Endothelial cell of umbilical vein (primary cell): ENCODE measurements around the gene OR2T34. TPM values are rescaled to one million over a fixed set of nuclear protein-coding genes. Genes with fewer than 3 reads are reported as not detected.

Experiments used
- BruUV-seq: library from RNA; stranded (reverse); fragments of 400-500 nt; replicated peaks from 2 replicates; lab custom pipeline; 2021; lab: Mats Ljungman, UMichigan
- CTCF ChIA-PET: fragments of 300-600, 350-600 bp; sonication (Branson Sonifier 250); formaldehyde crosslinking; loops from one replicate; lab custom pipeline; 2021; ENCODE audit warnings: antibody characterized with exemption, inconsistent platforms; lab: Charles Lee
- POLR2A ChIA-PET: fragments of 300-600, 350-600 bp; sonication (Branson Sonifier 250); formaldehyde crosslinking; loops from one replicate; lab custom pipeline; 2021; ENCODE audit warnings: antibody characterized with exemption, inconsistent platforms; lab: Charles Lee
- DNase-seq: peaks from one replicate; pipeline ENCODE4 v3.0.0-alpha.2; 2011; ENCODE audit warnings: low read depth, low spot score
- FAIRE-seq: peaks from 2 replicates; lab custom pipeline; 2011; peaks lifted over from hg19 to GRCh38; lab: Jason Lieb, UNC
- H2AFZ ChIP-seq: 2 replicates; pipeline ENCODE4 v1.6.0; 2012; ENCODE audit warnings: low read depth, low read length, control low read depth, inconsistent platforms
- H3K27ac ChIP-seq: 2 replicates; pipeline ENCODE4 v1.5.1; 2011; ENCODE audit warnings: low read depth, mild to moderate bottlenecking, control low read depth, low read length, moderate library complexity; ENCODE audit not compliant: insufficient read depth
- H3K27me3 ChIP-seq, 2 experiments: 2 replicates each; pipeline versions ENCODE4 v1.6.0 to v1.6.1; 2011; ENCODE audit warnings: low read length in 2 of 2, mixed read lengths in 1 of 2; ENCODE audit not compliant: control insufficient read depth in 2 of 2, insufficient read depth in 2 of 2
- H3K36me3 ChIP-seq, 2 experiments: 2 replicates in 1 of 2; 3 replicates in 1 of 2; pipeline ENCODE4 v1.5.1; 2011; ENCODE audit warnings: low read length in 2 of 2, mild to moderate bottlenecking in 1 of 2, moderate library complexity in 1 of 2; ENCODE audit not compliant: control insufficient read depth in 2 of 2, insufficient read depth in 2 of 2; ENCODE audit errors: extremely low read depth in 1 of 2
- H3K4me1 ChIP-seq: 3 replicates; pipeline ENCODE4 v1.5.1; 2011; ENCODE audit warnings: mild to moderate bottlenecking, low read length; ENCODE audit not compliant: control insufficient read depth, insufficient read depth; ENCODE audit errors: extremely low read depth
- H3K4me2 ChIP-seq: 2 replicates; pipeline ENCODE4 v1.6.1; 2011; ENCODE audit warnings: low read length, control low read depth, mixed read lengths; ENCODE audit not compliant: insufficient read depth
- H3K4me3 ChIP-seq, 3 experiments: fragments of 200-600 bp in 1 of 3; sonication (generic), shearing (Covaris generic) in 1 of 3; replicated peaks in 1 of 3; 2 replicates each; pipeline ENCODE4 v1.5.1; 2011 to 2016; ENCODE audit warnings: control low read depth in 3 of 3, low read length in 3 of 3, mild to moderate bottlenecking in 2 of 3, inconsistent platforms in 1 of 3, low read depth in 1 of 3, moderate library complexity in 1 of 3; ENCODE audit not compliant: insufficient read depth in 1 of 3
- H3K79me2 ChIP-seq: 2 replicates; pipeline ENCODE4 v1.6.0; 2012; ENCODE audit warnings: low read length, inconsistent platforms; ENCODE audit not compliant: control insufficient read depth, insufficient read depth
- H3K9ac ChIP-seq: replicated peaks from 2 replicates; pipeline ENCODE3; 2011; ENCODE audit warnings: low read length, control low read depth; ENCODE audit not compliant: insufficient read depth; ENCODE audit errors: extremely low read depth
- H3K9me1 ChIP-seq: replicated peaks from 3 replicates; pipeline ENCODE4 v1.6.0; 2011; ENCODE audit warnings: mild to moderate bottlenecking, low read length; ENCODE audit not compliant: control insufficient read depth, insufficient read depth; ENCODE audit errors: extremely low read depth
- H3K9me3 ChIP-seq: replicated peaks from 2 replicates; pipeline ENCODE4 v1.5.1; 2012; ENCODE audit warnings: low read length, inconsistent platforms; ENCODE audit not compliant: control insufficient read depth, insufficient read depth
- H4K20me1 ChIP-seq: replicated peaks from 2 replicates; pipeline ENCODE3; 2011; ENCODE audit warnings: mild to moderate bottlenecking, low read length; ENCODE audit not compliant: control insufficient read depth, insufficient read depth; ENCODE audit errors: extremely low read depth
- EZH2 ChIP-seq: IDR thresholded peaks from 2 replicates; pipeline ENCODE4 v1.6.1; 2012; ENCODE audit warnings: borderline replicate concordance, low read depth, mild to moderate bottlenecking, moderate library complexity, low read length, inconsistent platforms; ENCODE audit not compliant: severe bottlenecking
- GATA2 ChIP-seq: IDR thresholded peaks from 2 replicates; pipeline ENCODE4 v1.7.0; 2011; ENCODE audit warnings: low read depth, mild to moderate bottlenecking, moderate library complexity, mixed read lengths, low read length; ENCODE audit not compliant: insufficient read length, insufficient read depth
- JUN ChIP-seq: IDR thresholded peaks from 2 replicates; pipeline ENCODE4 v1.6.1; 2011; ENCODE audit warnings: borderline replicate concordance, low read depth; ENCODE audit not compliant: insufficient read length, insufficient read depth
- POLR2A ChIP-seq: IDR thresholded peaks from 2 replicates; pipeline ENCODE4 v1.6.1; 2012; ENCODE audit warnings: low read depth, mild to moderate bottlenecking, control low read depth, low read length
- dilution Hi-C: fragments of 300-500 bp; cut with MboI; formaldehyde crosslinking; loops from one replicate; pipeline ENCODE4 v1.15.0; 2019; ENCODE audit warnings: low sequenced_read_pairs; ENCODE audit not compliant: extremely low pct_ligation_motif_present
- intact Hi-C: fragments of 100-400 bp; cut with micrococcal nuclease; formaldehyde crosslinking; loops from one replicate; pipeline ENCODE4 v1.10.0; 2022
- polyA plus RNA-seq, 4 experiments: library from polyadenylated mRNA; depleted of rRNA in 3 of 4; stranded (reverse) in 3 of 4; unstranded in 1 of 4; fragments of >200 nt; gene quantifications; 2 replicates each; pipeline versions ENCODE4 v1.2.1 to v1.2.3, GENCODE V29; 2011 to 2012; ENCODE audit warnings: missing spikeins in 1 of 4
- total RNA-seq: library from RNA; stranded (reverse); gene quantifications from 2 replicates; pipeline ENCODE4 v1.2.3, GENCODE V29; 2021
- TF ChIP-seq, protein P1 (sequence below), 2 donors: IDR thresholded peaks; 1 replicate in 1 of 2; 2 replicates in 1 of 2; pipeline ENCODE4 v1.5.1; 2011; ENCODE audit warnings: low read length in 2 of 2, mild to moderate bottlenecking in 2 of 2, moderate library complexity in 2 of 2, control low read depth in 1 of 2, inconsistent platforms in 1 of 2, low read depth in 1 of 2; ENCODE audit not compliant: insufficient read depth in 1 of 2; ENCODE audit errors: extremely low read depth in 1 of 2

OR2T34 gene
- total and polyA plus RNA-seq, 2 donors (not counting 3 experiments of a cell fraction or from before 2014, with no cell fraction given), result not detected

DNA sequence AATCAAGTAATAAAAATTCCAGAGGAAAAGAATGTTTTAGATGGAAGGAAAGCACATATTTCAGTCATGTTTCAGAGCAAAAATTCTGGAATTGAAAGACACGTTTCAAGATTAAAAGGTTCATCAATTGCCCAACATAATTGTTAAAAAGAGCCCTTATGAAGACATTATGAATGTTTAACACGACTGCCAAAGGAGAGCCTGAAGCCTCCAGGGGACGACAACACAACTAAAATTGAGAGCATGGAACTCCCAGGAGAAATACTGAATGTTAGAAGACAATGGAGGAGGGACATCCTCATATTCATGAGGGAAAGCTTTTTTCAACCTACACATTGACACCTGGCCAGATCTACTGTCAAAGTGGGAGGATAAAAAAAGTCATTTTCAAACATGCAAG lies 44.3 kb upstream of the OR2T34 start:
- no peak overlapping the region for H3K4me2 ChIP-seq
- H3K9me1 ChIP-seq, result no peaks in the 10 kb centered on the region
- no peaks in the 10 kb centered on the region for H3K36me3 ChIP-seq
- no peak overlapping the region for H3K9ac ChIP-seq
- no peaks in the 10 kb centered on the region for H4K20me1 ChIP-seq
- H3K79me2 ChIP-seq, result no peaks in the 10 kb centered on the region
- H3K27ac ChIP-seq, result no peak overlapping the region
- ChIA-PET CTCF (interaction anchor here (1.5 to 2.4 kb wide), 2 partner anchors 188 to 202 kb away, joined by 3 to 6 read pairs; no protein-coding TSS in a partner anchor), POLR2A (no interaction called here)
- DNase-seq, result peak; percentile 36
- no peaks in the 10 kb centered on the region for H3K4me1 ChIP-seq
- H3K9me3 ChIP-seq, result no peaks in the 10 kb centered on the region
- H3K4me3 ChIP-seq, result no peak overlapping the region
- no TSS peak for BruUV-seq
- dilution Hi-C loops (no loop called here), intact Hi-C loops (no loop called here)
- TF ChIP-seq, protein P1, sequence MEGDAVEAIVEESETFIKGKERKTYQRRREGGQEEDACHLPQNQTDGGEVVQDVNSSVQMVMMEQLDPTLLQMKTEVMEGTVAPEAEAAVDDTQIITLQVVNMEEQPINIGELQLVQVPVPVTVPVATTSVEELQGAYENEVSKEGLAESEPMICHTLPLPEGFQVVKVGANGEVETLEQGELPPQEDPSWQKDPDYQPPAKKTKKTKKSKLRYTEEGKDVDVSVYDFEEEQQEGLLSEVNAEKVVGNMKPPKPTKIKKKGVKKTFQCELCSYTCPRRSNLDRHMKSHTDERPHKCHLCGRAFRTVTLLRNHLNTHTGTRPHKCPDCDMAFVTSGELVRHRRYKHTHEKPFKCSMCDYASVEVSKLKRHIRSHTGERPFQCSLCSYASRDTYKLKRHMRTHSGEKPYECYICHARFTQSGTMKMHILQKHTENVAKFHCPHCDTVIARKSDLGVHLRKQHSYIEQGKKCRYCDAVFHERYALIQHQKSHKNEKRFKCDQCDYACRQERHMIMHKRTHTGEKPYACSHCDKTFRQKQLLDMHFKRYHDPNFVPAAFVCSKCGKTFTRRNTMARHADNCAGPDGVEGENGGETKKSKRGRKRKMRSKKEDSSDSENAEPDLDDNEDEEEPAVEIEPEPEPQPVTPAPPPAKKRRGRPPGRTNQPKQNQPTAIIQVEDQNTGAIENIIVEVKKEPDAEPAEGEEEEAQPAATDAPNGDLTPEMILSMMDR (IDR thresholded peaks at IDR 0.05; ENCODE audit: extremely low read depth in 1 of 2, insufficient read depth in 1 of 2, low read depth in 1 of 2, low read length in 2 of 2), result peak; percentile 38 to 45
- TF ChIP-seq EZH2, result no peak
- FAIRE-seq, result no peak
- no peaks in the 10 kb centered on the region for H3K27me3 ChIP-seq
- H2AFZ ChIP-seq, result no peak overlapping the region

DNA sequence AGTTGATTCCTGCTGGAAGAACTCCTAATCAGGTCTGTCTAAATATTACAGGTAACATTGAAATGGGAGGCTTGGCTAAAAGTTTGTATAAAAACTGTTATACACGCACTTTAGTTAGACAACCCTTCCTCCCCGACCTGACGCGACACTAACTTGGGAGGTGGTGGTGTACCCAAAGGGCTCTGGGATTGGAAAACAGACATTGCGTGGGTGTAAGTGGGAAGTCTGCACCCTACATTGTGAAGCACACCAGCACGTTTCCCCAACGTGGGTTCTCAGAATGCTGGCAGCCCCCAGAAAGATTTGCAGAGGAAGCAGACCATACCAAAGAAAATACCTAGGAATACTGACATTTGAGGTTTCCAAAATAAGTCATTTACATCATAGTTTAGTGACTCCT lies 43.6 kb upstream of the OR2T34 start:
- no peak overlapping the region for H3K4me3 ChIP-seq
- dilution Hi-C loops, result no loop called here
- ChIA-PET POLR2A (no interaction called here), CTCF (no interaction called here)
- H3K79me2 ChIP-seq, result no peaks in the 10 kb centered on the region
- TF ChIP-seq EZH2 (no peak), POLR2A (no peak), GATA2 (no peak), JUN (no peak)
- no peaks in the 10 kb centered on the region for H3K9me3 ChIP-seq
- intact Hi-C loops, result no loop called here
- H4K20me1 ChIP-seq, result no peaks in the 10 kb centered on the region
- H3K27ac ChIP-seq, result no peak overlapping the region
- DNase-seq (no peak), FAIRE-seq (no peak)
- no TSS peak for BruUV-seq
- no peak overlapping the region for H2AFZ ChIP-seq
- H3K9ac ChIP-seq, result no peak overlapping the region
- no peaks in the 10 kb centered on the region for H3K4me1 ChIP-seq
- no peaks in the 10 kb centered on the region for H3K36me3 ChIP-seq
- H3K27me3 ChIP-seq, result no peaks in the 10 kb centered on the region
- no peak overlapping the region for H3K4me2 ChIP-seq
- H3K9me1 ChIP-seq, result no peaks in the 10 kb centered on the region
